Kasumi-1 (cell line): Measurements from ENCODE around the gene TP53AIP1.

Experiments
- DNase-seq, 2 experiments: peaks; one replicate each; lab custom pipeline; 2025; lab: John Stamatoyannopoulos, UW

TP53AIP1 gene

DNA sequence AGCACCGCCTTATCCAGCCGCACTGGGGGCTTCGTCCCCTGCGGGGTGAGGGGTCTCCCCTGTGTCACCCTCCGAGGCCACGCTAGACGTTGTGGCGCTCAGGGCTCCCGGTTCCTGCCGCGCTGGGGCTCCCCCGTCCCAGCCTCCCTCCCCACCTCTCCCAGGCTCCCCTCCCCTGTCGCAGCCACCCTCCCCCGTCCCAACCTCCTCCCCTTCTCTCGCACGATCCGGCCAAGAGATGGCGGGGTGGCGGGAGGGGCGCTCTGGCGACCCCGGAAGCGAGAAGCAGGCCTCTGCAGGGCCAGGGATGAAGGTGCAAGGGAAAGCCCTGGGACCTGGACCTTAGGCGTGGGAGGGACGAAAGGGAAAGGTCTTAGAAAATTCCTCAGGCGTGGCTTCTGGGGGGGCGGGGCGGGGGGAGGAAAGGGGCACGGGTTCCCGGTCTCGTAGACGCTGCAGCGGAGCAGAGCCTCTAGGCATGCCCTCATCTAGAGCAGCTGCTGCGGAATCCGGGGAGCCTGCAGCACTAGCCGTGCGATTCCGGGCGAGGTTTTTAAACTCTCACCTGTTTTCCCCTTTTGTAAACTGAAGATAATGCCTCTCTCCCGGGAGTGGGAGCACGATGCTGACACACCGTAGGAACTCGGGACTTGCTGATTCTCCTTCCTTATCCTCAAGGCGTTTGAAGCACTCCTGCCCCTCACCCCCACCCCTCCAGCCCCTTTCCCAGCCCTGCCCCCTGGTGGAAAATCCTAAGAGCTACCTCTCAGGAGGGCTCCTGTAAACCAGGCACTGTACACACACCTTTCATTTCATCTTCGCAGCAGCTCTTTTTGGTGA, 37.1 kb downstream of the TP53AIP1 start:
- peak; percentile 78 to 79 for DNase-seq

DNA sequence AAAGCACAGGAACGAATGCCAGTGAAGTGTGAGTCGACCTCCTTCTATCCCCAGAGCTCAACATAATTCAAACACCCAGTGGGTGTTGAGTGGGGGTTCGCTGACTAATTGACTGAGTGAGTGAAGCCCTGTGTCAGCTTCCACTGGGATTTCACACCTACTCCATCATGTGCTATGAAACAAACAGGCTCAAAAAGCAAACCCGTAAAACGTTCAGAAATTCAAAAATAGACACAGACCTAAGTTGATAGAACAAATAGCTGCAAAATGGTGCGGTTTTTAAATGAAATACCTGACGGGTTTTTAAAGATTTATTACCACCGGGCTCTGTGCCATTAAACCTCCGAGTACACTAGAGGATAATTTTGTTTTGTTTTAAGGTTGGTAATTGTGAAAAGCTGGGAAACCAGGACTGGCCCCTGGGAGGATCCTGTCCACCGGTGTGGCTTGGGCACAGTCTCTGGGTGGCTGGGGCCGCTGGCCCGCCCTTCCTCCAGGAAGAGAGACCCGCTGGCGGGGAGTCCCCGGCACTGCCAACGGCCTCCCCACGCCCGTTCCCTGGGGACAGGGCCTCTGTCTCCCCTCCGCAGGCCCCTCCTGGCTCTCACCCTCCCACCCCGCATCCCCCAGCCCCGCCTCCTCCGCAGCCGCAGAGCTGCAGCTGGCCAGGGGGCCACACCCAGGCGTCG, 37.9 kb downstream of the TP53AIP1 start:
- DNase-seq: peak; percentile 24

DNA sequence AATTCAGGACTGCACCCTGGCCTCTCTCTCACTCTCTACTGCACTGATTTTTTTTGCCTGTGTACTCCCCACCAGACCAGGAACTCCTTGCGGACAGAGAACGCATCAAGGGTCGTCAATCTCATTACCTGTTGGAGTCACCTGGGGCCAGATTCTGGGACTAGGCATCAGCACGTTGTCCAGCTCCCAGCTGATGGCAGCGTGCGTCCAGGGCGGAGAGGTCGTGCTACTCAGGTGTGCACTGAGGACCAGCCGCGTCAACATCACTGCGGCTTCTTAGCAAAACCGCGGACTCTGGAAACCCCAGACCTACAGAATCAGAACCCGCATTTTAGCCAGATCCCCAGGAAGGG, 38.4 kb downstream of the TP53AIP1 start:
- DNase-seq: no peak

DNA sequence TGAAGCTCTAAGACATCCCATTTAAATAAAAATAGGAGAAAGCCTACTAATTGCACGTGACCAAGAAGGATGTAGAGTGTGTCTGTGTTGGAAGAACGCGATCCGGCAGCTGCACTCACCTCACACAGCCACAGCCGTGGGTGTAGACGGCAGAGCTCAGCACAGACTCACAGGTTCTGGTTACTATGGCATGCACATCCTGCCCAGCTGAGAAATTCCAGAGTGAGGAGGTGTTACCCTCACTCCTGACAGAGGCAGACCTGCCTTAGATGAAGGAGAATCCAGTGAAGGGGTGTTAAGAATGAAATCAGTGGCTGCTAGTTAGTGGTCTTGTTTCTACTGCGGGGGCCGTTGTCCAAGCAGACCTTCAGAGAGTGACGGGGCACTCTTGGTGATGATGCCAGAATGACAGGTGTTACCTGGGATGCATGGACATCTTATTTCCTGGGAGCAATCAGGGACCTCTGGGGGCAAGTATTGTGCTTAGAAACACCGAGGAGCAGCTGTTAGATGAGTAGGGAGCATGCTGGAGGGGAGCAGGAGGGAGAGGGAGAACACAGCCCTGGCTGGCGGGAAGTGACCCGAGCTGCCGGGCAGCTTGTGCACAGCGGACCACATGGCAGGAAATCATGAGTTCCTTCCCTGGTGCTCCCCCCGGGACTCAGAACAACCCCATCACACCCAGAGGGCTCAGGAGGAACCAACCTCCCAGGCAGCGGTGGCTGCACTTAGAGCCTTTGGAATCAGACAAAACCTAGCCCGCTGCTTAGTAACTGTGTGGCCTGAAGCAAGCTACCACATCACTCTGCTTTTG, 39.2 kb downstream of the TP53AIP1 start:
- peak; percentile 61 to 85 for DNase-seq

DNA sequence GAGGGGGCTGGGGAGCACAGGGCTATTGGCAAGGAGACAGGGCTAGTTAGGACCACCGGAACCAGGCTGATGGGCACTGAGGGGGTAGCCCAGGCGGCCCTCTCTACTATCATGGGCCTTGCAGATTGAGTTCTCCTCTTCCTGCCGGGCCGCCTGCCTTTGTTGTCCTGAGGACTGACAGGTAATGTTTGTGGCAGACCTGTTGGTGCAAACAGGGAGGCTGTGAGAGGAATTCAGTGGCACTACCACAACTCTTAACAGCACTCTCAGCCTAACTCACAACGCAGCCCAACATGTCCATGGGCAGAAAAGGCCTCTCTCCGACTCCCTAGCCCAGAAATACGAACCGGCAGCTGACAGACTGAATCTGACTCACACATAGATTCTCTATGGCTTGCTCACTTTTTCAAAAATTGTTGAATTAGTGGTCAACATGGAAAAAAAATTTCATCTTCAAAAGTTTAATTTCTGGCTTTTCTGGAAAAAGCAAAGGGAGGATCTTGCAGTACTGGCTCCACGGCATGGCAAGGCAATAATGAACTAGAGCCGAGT, 40.1 kb downstream of the TP53AIP1 start:
- DNase-seq: no peak

DNA sequence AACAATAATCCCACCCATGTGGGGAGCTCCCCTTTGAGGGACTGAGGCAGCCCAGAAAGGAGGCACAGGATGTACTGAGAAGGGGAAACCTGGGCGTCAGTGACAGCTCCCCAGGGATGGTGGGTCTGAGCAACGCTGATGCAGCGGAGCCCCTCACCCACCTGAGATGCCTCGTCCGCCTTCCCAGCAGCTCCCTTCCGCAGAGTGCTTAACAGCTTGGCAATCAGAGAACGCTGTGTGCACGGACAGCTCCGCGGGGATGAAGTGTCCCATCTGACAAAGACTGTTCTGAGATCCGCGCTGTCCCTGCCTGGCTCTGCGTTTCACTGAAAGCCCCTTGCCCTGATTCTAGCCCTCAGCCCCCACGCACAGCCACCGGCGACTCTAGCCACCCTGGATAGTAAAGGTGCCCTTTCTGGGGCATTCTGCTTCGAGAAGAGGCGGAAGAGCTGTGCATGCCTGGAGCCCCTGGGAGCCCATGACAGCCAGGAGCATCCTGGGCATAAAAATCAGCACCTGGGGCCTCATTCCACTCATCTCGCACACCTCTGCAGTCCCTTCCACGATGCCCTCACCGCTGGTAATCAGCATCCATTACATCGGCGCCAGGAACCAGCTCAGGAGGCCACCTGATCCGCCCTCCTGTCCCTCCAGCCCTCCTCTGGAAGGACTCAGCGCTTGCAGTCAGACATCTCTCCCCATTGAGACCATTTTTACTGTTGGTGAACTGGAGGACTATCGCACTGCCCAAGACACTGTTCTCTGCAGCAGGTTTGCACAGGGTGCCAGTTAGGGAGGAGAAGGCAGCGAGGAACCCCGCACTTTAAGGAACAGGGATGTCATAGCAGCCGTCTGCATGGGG, 40.8 kb downstream of the TP53AIP1 start:
- DNase-seq: no peak

DNA sequence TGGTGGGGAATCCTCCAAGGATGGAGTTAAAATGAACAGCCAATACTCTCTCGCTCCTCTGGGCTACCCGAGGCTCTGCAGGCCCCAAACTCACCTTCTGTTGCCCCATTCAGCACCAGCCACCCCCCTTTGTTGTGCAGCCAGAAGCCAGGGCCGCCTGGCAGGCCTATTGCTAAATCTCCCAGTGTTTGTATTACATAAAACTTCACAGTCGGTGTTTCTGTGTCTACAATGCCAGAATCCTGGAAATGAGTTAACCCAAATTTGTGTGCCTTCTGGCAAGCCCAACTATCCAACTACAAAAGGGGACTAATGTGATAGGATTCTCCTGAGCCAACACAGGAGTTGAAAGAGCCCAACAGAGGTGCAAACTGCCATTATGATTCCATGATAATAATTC, 42.2 kb downstream of the TP53AIP1 start:
- no peak for DNase-seq

DNA sequence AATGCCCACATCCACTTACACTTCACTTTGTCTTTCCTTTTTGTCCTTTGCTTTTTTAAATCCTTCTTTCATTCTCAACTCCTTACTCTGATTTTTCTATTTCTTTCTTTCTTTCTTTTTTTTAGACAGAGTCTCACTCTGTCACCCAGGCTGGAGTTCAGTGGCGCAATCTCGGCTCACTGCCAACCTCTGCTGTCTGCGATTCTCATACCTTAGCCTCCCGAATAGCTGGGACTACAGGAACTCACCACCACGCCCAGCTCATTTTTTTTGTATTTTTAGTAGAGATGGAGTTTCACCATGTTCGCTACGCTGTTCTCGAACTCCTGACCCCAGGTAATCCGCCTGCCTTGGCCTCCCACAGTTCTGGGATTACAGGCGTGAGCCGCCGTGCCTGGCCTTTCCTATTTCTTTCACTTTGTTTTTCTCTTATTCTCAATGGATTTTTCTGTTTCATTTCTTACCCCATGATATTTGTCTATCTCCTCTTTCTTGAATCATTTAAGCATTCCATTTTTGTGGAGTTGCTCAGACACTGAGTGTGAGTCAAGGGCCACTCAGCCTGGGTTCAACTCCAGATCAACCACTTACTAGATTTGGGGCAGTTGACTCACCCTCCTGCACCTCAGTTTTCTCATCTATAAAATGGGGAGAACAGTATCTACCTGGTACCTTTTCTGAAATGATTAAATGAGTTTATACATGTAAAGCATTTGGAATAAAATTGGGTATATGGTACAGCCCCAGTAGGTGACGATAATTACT, 43.9 kb downstream of the TP53AIP1 start:
- DNase-seq: no peak

DNA sequence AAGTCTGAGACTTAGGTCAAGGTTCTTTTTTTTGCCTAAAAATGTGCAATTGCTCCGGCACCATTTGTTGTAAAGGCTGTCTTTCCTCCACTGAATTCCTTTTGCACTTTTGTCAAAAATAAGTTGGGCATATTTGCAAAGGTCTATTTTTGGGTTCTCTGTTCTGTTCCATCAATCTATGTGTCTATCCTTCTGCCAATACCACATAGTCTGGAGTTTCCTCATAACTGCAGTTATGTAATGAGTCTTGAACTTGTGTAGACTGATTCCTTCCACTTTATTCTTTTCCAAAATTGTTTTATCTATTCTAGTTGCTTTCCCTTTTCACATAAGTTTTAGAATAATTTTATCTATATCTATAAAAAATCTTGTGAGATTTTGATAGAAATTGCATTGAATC, 44.8 kb downstream of the TP53AIP1 start:
- DNase-seq: no peak

DNA sequence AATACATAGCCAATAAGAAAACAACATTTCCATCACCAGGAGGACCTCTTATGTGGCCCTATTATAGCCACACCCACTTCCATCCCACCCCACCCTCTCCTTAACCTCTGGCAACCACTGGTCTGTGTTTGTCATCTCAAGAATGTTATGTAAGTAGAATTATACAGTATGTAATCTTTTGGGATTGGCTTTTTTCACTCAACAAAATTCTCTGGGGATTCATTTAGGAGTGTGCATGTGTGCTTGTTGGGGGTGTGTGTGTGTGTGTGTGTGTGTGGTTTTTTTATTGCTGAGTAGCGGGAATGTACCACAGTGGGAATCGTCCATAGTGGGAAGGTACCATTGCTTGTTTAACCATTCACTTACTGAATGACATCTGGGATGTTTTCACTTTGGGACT, 46.3 kb downstream of the TP53AIP1 start:
- no peak for DNase-seq

DNA sequence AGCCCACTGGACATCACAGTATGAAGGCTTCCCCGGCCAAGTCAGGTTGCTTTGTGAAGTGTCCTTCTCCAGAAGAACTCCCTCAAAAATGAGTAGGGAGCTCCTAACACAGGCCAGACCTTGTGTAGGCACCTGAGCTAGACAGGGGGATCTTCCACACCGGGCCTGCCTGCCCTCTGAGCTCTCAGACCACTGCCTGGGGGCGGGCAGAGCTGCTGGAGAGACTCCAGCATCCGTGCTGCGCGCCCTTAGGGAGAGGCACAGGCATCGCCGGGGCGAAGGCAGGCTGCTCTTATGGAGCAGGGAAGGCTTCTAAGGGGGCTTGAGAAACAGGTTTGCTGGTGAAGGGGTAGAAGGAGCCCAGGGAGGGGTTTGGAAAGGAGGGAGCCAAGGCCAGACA, 47.1 kb downstream of the TP53AIP1 start:
- no peak for DNase-seq

DNA sequence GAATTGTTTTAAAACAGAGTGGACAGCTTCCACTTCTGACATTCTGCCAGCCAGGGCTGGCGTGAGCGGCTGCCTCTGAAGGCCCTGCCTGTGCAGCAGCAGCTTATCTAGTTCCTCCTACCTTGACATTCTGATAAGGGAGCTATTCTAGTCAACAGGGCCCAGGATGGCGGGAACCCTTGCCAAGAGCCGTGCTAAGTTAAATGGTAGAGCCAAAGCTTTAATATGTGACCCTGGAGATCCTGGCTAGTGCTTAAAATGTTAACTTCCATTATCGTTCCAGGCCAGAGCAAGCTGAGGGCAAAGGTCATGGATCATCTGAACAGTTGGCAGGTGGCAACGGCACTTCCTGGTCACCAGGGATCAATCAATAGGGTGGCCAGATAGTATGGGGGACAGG, 48.0 kb downstream of the TP53AIP1 start:
- DNase-seq: no peak

DNA sequence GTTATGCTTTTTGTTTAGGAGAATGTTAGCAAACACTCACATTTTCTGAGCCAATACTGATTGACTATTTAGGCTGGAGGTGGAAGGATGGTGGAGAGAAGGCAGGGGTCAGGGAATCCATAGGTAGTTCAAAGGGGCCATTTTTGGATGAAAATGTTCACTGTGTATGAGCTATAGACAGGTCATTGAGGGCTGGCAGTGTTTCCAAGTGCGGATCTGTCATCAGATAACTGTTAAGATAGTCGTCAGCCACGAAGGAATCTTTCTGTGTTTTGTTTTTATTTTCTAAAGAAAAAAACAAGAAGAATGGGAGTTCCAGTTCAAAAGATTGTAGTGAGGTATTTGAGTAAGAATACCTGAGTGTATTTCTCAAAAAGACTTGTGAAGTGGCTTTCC, 48.4 kb downstream of the TP53AIP1 start:
- DNase-seq: no peak

DNA sequence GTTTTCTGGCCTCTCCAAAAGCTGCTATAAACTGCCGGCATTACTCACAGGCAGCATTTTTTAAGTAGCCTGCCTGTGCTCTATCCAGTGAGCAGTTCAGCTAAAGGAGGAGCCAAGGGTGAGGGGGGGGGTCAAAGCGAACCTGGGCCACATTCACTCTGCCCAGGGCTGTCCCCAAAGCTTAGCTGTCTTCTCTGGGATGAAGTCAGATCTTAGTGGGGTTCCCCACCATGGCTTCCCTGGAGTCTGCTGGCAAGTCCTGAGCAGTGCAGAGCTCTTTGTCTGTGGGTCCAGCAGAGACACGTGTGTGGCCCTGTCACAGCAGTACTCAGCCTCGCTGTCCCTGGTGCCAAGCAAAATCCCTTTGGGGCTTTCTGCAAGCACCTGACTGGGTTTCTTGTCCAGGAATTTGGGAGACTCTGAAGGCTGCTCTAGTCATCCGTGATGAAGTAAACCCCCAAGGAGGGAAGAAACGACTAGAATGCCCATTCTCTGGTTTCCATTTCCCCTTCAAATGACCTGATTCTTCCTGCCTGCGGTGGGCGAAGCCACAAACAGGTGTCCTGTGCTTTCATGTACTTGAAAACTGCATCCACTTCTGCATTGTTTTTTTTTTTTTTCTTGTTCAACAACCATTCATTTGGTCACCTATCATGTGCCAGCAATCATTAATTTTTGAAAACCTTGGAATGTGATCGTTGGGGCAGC, 48.9 kb downstream of the TP53AIP1 start:
- no peak for DNase-seq

DNA sequence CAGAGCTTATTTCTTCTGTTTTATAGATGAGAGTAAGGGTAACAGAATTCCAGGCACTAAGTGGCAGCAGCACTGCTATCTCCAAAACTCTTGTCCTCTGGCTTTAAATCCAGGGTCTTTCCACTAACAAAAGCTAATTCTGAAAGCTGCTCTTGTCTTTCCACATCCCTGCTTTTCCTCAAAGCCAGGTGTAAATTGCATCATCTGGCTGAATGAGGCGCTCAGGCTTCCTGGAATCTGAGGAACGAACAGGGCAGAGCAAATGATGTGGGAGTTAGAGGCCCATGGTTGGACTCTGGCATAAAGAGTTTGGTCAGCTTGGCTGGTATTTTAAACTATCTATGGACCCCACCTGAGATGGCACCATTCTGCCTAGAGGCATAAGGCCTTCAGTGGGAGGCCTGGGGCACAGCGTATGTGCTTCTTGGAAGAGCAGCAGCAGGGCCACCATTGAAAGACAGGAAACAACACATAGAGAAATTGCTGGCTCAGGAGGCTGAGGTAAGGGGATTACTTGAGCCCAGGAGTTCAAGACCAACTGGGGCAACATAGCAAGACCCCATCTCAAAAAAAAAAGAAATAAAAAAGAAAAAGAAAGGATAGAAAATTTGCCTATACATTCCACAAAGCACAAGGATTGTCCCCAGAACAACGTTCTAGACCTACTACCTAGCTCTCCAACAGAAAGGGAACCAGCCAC, 49.7 kb downstream of the TP53AIP1 start:
- DNase-seq: no peak

DNA sequence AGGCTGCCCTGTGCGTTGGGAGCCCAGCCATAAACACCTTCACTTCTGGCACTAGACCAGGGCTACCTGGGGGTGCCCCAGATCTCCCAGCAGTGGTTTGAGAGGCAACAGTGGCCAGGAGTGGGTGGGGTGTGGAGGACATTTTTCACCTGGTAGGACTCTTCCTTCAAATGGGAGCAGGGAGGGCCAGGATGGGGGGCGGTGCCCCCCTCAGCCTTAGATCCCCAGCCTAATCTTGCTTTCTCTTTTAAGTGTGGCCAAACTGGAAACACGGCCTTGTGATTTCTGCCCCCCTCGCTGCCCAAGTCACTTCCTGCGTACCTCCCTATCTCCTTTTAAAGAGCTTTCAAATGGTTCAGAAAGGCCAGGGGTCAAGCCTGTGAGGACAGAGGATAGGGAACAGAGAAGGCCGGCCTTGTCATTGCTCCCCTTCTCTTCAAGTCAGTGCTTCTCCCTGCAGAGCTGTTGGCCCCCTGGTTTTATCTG, 50.7 kb downstream of the TP53AIP1 start:
- DNase-seq: no peak

DNA sequence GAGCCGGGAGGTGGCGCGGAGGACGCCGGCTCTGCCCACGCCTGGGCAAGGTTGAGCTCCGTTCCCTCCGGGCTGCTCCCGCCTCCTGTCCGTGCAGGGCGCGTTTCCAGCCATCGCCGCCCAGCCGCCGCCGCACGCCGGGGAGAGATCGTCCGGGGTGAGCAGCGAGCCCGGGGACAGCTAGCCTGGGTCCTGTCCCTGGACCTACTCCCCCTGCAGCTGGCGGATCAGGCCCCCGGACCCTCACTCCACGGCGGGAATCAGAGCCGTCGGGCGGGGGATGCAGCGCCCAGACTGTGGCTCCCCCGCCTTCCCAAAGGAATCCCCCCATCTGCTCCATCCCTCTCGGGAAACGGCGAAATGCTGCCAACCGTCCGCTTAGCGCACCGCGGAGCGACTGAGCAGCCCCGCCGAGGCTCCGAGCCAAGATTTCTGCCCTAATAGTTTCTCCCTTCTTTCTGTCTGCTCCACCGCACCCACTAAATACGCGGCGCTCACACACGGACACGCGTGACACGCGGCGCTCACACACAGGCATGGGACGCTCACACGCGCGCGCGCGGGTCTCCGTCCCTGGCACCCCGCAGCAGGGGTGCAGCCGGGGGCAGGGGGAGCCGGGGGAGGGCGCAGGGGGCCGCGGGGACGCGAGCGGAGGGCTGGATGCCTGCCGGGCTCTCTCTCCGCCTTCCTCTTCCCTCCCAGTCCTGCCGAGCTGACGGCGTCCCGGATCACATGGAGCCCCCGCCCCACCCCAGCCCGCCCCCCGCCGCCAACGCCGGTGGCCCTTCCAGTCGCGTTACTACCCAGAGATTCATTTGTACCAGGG, 51.9 kb downstream of the TP53AIP1 start, which contains the start of gene KCNJ5:
Gene KCNJ5, plus strand, starts transcription at position 814 of the 826 bp plus-strand sequence. CDS start 19,918 bp downstream, outside the sequence.
- peak; percentile 20 to 26 for DNase-seq

DNA sequence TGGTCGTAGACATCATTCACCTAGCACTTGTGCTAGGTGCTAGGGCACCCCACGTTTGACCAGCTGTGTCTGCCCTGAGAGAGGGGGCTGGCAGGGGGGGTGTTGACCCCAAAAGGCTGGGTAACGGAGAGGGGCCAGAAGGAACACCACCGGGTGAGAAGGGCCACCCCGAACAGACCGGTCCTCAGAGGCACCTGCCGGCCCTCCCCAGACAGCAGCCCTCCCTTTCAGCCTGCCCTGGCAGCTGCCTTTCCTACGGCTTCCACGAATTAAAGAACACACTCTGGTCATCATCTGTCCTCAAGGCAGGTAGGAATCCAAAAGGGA, 52.5 kb downstream of the TP53AIP1 start:
- no peak for DNase-seq
